NT2/D1 (cell line): ENCODE data around the gene UFC1.

Source experiments
- DNase-seq: peaks from one replicate; pipeline ENCODE4 v3.0.0-alpha.2; 2011; ENCODE audit warnings: low read depth, low spot score
- H3K27me3 ChIP-seq: 2 replicates; pipeline ENCODE4 v1.6.0; 2011; ENCODE audit warnings: mild to moderate bottlenecking; ENCODE audit not compliant: insufficient read length, insufficient read depth
- H3K36me3 ChIP-seq: 2 replicates; pipeline ENCODE4 v1.6.1; 2011; ENCODE audit warnings: mild to moderate bottlenecking, low read length, mixed read lengths; ENCODE audit not compliant: insufficient read depth, insufficient read length
- H3K4me1 ChIP-seq: 2 replicates; pipeline ENCODE4 v1.5.1; 2011; ENCODE audit not compliant: insufficient read depth, insufficient read length
- H3K4me3 ChIP-seq: 2 replicates; pipeline ENCODE4 v1.5.1; 2011; ENCODE audit warnings: low read depth; ENCODE audit not compliant: insufficient read length
- H3K9ac ChIP-seq: 2 replicates; pipeline ENCODE4 v1.6.0; 2011; ENCODE audit warnings: low read depth; ENCODE audit not compliant: insufficient read length
- H3K9me3 ChIP-seq: 2 replicates; pipeline ENCODE4 v1.5.1; 2011; ENCODE audit warnings: mild to moderate bottlenecking, low read length; ENCODE audit not compliant: insufficient read depth
- SUZ12 ChIP-seq: IDR thresholded peaks from 2 replicates; pipeline ENCODE4 v1.6.1; 2011; ENCODE audit not compliant: insufficient read length, insufficient read depth; ENCODE audit errors: extremely low read depth
- YY1 ChIP-seq: IDR thresholded peaks from 2 replicates; pipeline ENCODE4 v1.6.1; 2011; ENCODE audit not compliant: insufficient read length, insufficient read depth
- ZNF274 ChIP-seq: IDR thresholded peaks from 2 replicates; pipeline ENCODE4 v1.6.1; 2011; ENCODE audit warnings: mild to moderate bottlenecking, low read depth, low read length

UFC1 gene

GRCh38 chr1:161139766-161140165 is 14.0 kb upstream of the UFC1 start:
- H3K4me1 ChIP-seq, result peaks cover 2% of the 10 kb centered on the region
- no peak overlapping the region for H3K9ac ChIP-seq
- TF ChIP-seq SUZ12, result no peak
- TF ChIP-seq ZNF274, result no peak
- no peak for TF ChIP-seq YY1
- DNase-seq, result no peak
- peaks cover 57% of the 10 kb centered on the region for H3K36me3 ChIP-seq
- H3K9me3 ChIP-seq, result no peaks in the 10 kb centered on the region
- no peaks in the 10 kb centered on the region for H3K27me3 ChIP-seq
- H3K4me3 ChIP-seq, result no peak overlapping the region

GRCh38 chr1:161140755-161141400 is 12.9 kb upstream of the UFC1 start:
- DNase-seq, result no peak
- Histone ChIP-seq H3K9ac (no peak overlapping the region), H3K4me3 (no peak overlapping the region), H3K36me3 (peaks cover 46% of the 10 kb centered on the region), H3K27me3 (no peaks in the 10 kb centered on the region), H3K4me1 (peaks cover 2% of the 10 kb centered on the region), H3K9me3 (no peaks in the 10 kb centered on the region)
- TF ChIP-seq ZNF274 (no peak), YY1 (no peak), SUZ12 (no peak)

GRCh38 chr1:161145832-161146231 is 7.9 kb upstream of the UFC1 start:
- TF ChIP-seq YY1 (no peak), ZNF274 (no peak), SUZ12 (no peak)
- H3K9ac ChIP-seq, result no peak overlapping the region
- peaks cover 11% of the 10 kb centered on the region for H3K36me3 ChIP-seq
- no peak for DNase-seq
- H3K27me3 ChIP-seq, result no peaks in the 10 kb centered on the region
- H3K9me3 ChIP-seq, result no peaks in the 10 kb centered on the region
- peaks cover 4% of the 10 kb centered on the region for H3K4me1 ChIP-seq
- H3K4me3 ChIP-seq, result no peak overlapping the region

- H3K4me3 ChIP-seq, result peak overlapping the region; percentile 75
- no peaks in the 10 kb centered on the region for H3K27me3 ChIP-seq
- H3K9ac ChIP-seq, result no peak overlapping the region
- TF ChIP-seq SUZ12 (no peak), ZNF274 (no peak), YY1 (no peak)
- DNase-seq, result no peak
- peaks cover 2% of the 10 kb centered on the region for H3K4me1 ChIP-seq
- H3K9me3 ChIP-seq, result no peaks in the 10 kb centered on the region
- peaks cover 30% of the 10 kb centered on the region for H3K36me3 ChIP-seq
These were observed 602 bp upstream of the UFC1 start for GRCh38 chr1:161153176-161153575.

- no peak overlapping the region for H3K9ac ChIP-seq
- TF ChIP-seq ZNF274 (no peak), SUZ12 (no peak), YY1 (no peak)
- no peak overlapping the region for H3K4me3 ChIP-seq
- DNase-seq, result no peak
- no peaks in the 10 kb centered on the region for H3K9me3 ChIP-seq
- peaks cover 64% of the 10 kb centered on the region for H3K36me3 ChIP-seq
- H3K4me1 ChIP-seq, result peaks cover 3% of the 10 kb centered on the region
- no peaks in the 10 kb centered on the region for H3K27me3 ChIP-seq
These were observed 4.1 kb downstream of the UFC1 start for GRCh38 chr1:161157867-161158266.

GRCh38 chr1:161158316-161159010 is 4.7 kb downstream of the UFC1 start:
- no peak for DNase-seq
- no peaks in the 10 kb centered on the region for H3K9me3 ChIP-seq
- H3K36me3 ChIP-seq, result peaks cover 70% of the 10 kb centered on the region
- TF ChIP-seq ZNF274 (no peak), SUZ12 (no peak), YY1 (no peak)
- H3K4me3 ChIP-seq, result peak overlapping the region; percentile 83
- peak overlapping the region; percentile 89 for H3K9ac ChIP-seq
- H3K27me3 ChIP-seq, result no peaks in the 10 kb centered on the region
- H3K4me1 ChIP-seq, result peaks cover 3% of the 10 kb centered on the region
